HepG2 (cell line): ENCODE measurements around the gene PIR. TPM values are rescaled to one million over a fixed set of nuclear protein-coding genes. Genes with fewer than 3 reads are reported as not detected.

Experiments used
- ATAC-seq: fragments of 200-7000 bp; cut with Tn5 transposase; 3 replicates; pipeline ENCODE4 v1.9.1; 2020; ENCODE audit warnings: mild to moderate bottlenecking, moderate library complexity
- BruUV-seq: library from RNA; stranded (reverse); fragments of 400-500 nt; replicated peaks from 2 replicates; lab custom pipeline; 2021; lab: Mats Ljungman, UMichigan
- CTCF ChIA-PET: fragments of 300-600 bp; formaldehyde crosslinking; extraction: SDS; loops from one replicate; lab custom pipeline; 2021; ENCODE audit warnings: low total read pairs, inconsistent platforms, low intra/inter-chr PET ratio; lab: Yijun Ruan, JAX
- POLR2A ChIA-PET: fragments of 350-600 bp; sonication (Branson Sonifier 250); formaldehyde crosslinking; loops from one replicate; lab custom pipeline; 2020; ENCODE audit warnings: antibody characterized with exemption, inconsistent platforms; lab: Yijun Ruan, JAX
- DNase-seq: peaks from one replicate; pipeline ENCODE4 v3.0.0-alpha.2; 2015; ENCODE audit warnings: low spot score
- FAIRE-seq: peaks from 3 replicates; lab custom pipeline; 2011; peaks lifted over from hg19 to GRCh38; lab: Jason Lieb, UNC
- H2AFZ ChIP-seq: one replicate; pipeline ENCODE4 v1.6.1; 2011; ENCODE audit warnings: low read length, inconsistent platforms
- H3K27ac ChIP-seq: fragments of 300-600 bp; 3 replicates; pipeline ENCODE4 v1.8.0; 2011; ENCODE audit warnings: mixed run types, mild to moderate bottlenecking, mixed read lengths, low read length, inconsistent platforms; ENCODE audit not compliant: insufficient read depth; ENCODE audit errors: extremely low read length
- H3K27me3 ChIP-seq, 2 experiments: fragments of 200-600 bp in 1 of 2; 2 replicates in 1 of 2; 3 replicates in 1 of 2; pipeline versions ENCODE4 v1.6.0 to v1.8.0; 2011; ENCODE audit warnings: low read length in 2 of 2, mild to moderate bottlenecking in 2 of 2, moderate library complexity in 2 of 2, inconsistent platforms in 1 of 2; ENCODE audit not compliant: insufficient read depth in 2 of 2, control insufficient read depth in 1 of 2
- H3K36me3 ChIP-seq, 2 experiments: fragments of 200-600 bp in 1 of 2; replicated peaks in 1 of 2; 2 replicates in 1 of 2; 3 replicates in 1 of 2; pipeline versions ENCODE4 v1.5.1 to v1.8.0; 2011; ENCODE audit warnings: low read length in 2 of 2, inconsistent platforms in 1 of 2; ENCODE audit not compliant: insufficient read depth in 2 of 2, control insufficient read depth in 1 of 2
- H3K4me1 ChIP-seq: 2 replicates; pipeline ENCODE4 v1.5.1; 2012; ENCODE audit warnings: low read length, inconsistent platforms; ENCODE audit not compliant: insufficient read depth
- H3K4me2 ChIP-seq: 2 replicates; pipeline ENCODE4 v1.6.0; 2011; ENCODE audit warnings: low read depth, low read length, inconsistent platforms
- H3K4me3 ChIP-seq, 3 experiments: fragments of 200-600 bp in 1 of 3; sonication (generic), shearing (Covaris generic) in 1 of 3; replicated peaks in 1 of 3; 2 replicates each; pipeline ENCODE4 v1.5.1; 2011 to 2016; ENCODE audit warnings: low read length in 3 of 3, inconsistent platforms in 2 of 3, low read depth in 2 of 3, mild to moderate bottlenecking in 2 of 3, control low read depth in 1 of 3, mixed read lengths in 1 of 3; ENCODE audit not compliant: insufficient read depth in 1 of 3
- H3K79me2 ChIP-seq: one replicate; pipeline ENCODE4 v1.6.1; 2011; ENCODE audit warnings: low read length, inconsistent platforms; ENCODE audit not compliant: insufficient read depth
- H3K9ac ChIP-seq: 2 replicates; pipeline ENCODE4 v1.6.0; 2011; ENCODE audit warnings: mild to moderate bottlenecking, low read depth, low read length, inconsistent platforms; ENCODE audit not compliant: insufficient read depth
- H3K9me3 ChIP-seq: 2 replicates; pipeline ENCODE4 v1.5.1; 2012; ENCODE audit warnings: mild to moderate bottlenecking, low read length
- H4K20me1 ChIP-seq: 2 replicates; pipeline ENCODE4 v1.6.0; 2011; ENCODE audit warnings: inconsistent platforms, mild to moderate bottlenecking, low read length, moderate library complexity; ENCODE audit not compliant: insufficient read depth
- AKAP8 ChIP-seq: sonication (generic); formaldehyde crosslinking; IDR thresholded peaks from 2 replicates; pipeline ENCODE4 v1.5.1; 2020; ENCODE audit warnings: mild to moderate bottlenecking, missing genetic modification reagents
- ATF7-NPFF ChIP-seq: sonication (generic); formaldehyde crosslinking; IDR thresholded peaks from 2 replicates; pipeline ENCODE4 v1.8.1; 2023; ENCODE audit warnings: mild to moderate bottlenecking, low read depth, missing genetic modification reagents, moderate library complexity
- CBFB ChIP-seq: sonication (generic); formaldehyde crosslinking; IDR thresholded peaks from 2 replicates; pipeline ENCODE4 v1.4.0; 2020; ENCODE audit warnings: missing genetic modification reagents
- ELF1 ChIP-seq: sonication (generic); formaldehyde crosslinking; IDR thresholded peaks from 2 replicates; pipeline ENCODE4 v1.4.0; 2020; ENCODE audit warnings: missing genetic modification reagents
- FLYWCH1 ChIP-seq: sonication (generic); formaldehyde crosslinking; IDR thresholded peaks from 2 replicates; pipeline ENCODE4 v1.8.1; 2023; ENCODE audit warnings: mild to moderate bottlenecking, missing genetic modification reagents
- GLMP ChIP-seq: sonication (generic); formaldehyde crosslinking; IDR thresholded peaks from 2 replicates; pipeline ENCODE4 v1.9.0; 2021; ENCODE audit warnings: missing genetic modification reagents, mild to moderate bottlenecking, borderline replicate concordance
- KLF9 ChIP-seq: IDR thresholded peaks from 2 replicates; pipeline ENCODE4 v1.6.1; 2016; ENCODE audit warnings: low read depth
- MEIS2 ChIP-seq: sonication (generic); formaldehyde crosslinking; IDR thresholded peaks from 2 replicates; pipeline ENCODE4 v1.9.0; 2021; ENCODE audit warnings: mild to moderate bottlenecking, missing genetic modification reagents
- POLR2AphosphoS5 ChIP-seq: IDR thresholded peaks from 2 replicates; pipeline ENCODE4 v1.6.1; 2012; ENCODE audit warnings: low read depth, low read length
- SAP130 ChIP-seq: IDR thresholded peaks from 2 replicates; pipeline ENCODE4 v1.6.1; 2016; ENCODE audit warnings: low read depth
- SRSF1 ChIP-seq: fragments of 200-400 bp; formaldehyde crosslinking; optimal IDR thresholded peaks from 2 replicates; pipeline ENCODE3; 2017; ENCODE audit warnings: mild to moderate bottlenecking, low read depth, low read length, moderate library complexity
- TCF7L2 ChIP-seq: IDR thresholded peaks from 2 replicates; pipeline ENCODE4 v1.6.1; 2011; ENCODE audit warnings: mild to moderate bottlenecking, low read depth, low read length, moderate library complexity
- TFDP1 ChIP-seq: IDR thresholded peaks from 2 replicates; pipeline ENCODE4 v1.6.1; 2016; ENCODE audit warnings: missing compliant biosample characterization, missing genetic modification reagents, borderline replicate concordance
- ZNF17 ChIP-seq: sonication (generic); formaldehyde crosslinking; IDR thresholded peaks from 2 replicates; pipeline ENCODE4 v1.5.0; 2020; ENCODE audit warnings: mild to moderate bottlenecking, missing genetic modification reagents
- ZNF205 ChIP-seq: IDR thresholded peaks from 2 replicates; pipeline ENCODE4 v1.6.1; 2018; ENCODE audit warnings: missing biosample characterization, missing genetic modification reagents
- ZNF280B ChIP-seq: sonication (generic); formaldehyde crosslinking; IDR thresholded peaks from 2 replicates; pipeline ENCODE4 v1.5.0; 2020; ENCODE audit warnings: missing genetic modification reagents, mild to moderate bottlenecking, borderline replicate concordance
- ZNF3 ChIP-seq: IDR thresholded peaks from 2 replicates; pipeline ENCODE4 v1.7.0; 2017; ENCODE audit warnings: inconsistent platforms
- ZNF512 ChIP-seq: sonication (generic); formaldehyde crosslinking; IDR thresholded peaks from 2 replicates; pipeline ENCODE4 v1.4.0; 2020; ENCODE audit warnings: mild to moderate bottlenecking, missing genetic modification reagents
- ZZZ3 ChIP-seq: sonication (generic); formaldehyde crosslinking; IDR thresholded peaks from 2 replicates; pipeline ENCODE4 v1.4.0; 2020; ENCODE audit warnings: missing genetic modification reagents, mild to moderate bottlenecking, borderline replicate concordance
- WGBS: methylation state at CpG from one replicate; pipeline ENCODE4 v1.1.6; 2017; ENCODE audit warnings: low lambda C conversion rate; 5-methylcytosine and 5-hydroxymethylcytosine counted together
- in situ Hi-C: cut with HindIII; loops from 2 replicates; pipeline ENCODE4 v1.10.0; 2017; ENCODE audit warnings: low pct_unique_long_range_greater_than_20kb; ENCODE audit not compliant: extremely low pct_ligation_motif_present
- intact Hi-C: fragments of 100-400 bp; cut with micrococcal nuclease; formaldehyde crosslinking; loops from one replicate; pipeline ENCODE4 v1.10.0; 2022; ENCODE audit not compliant: unreplicated experiment
- polyA plus RNA-seq, 8 experiments: library from polyadenylated mRNA; depleted of rRNA in 3 of 8; stranded (reverse) in 7 of 8; unstranded in 1 of 8; fragments of >200 nt; fragmentation: Illumina TruSeq in 4 of 8; extraction: Trizol in 4 of 8; gene quantifications; 2 replicates each; pipeline versions ENCODE4 v1.2.1 to v1.2.3, GENCODE V29; 2011 to 2016; ENCODE audit warnings: low read depth in 4 of 8, missing spikeins in 1 of 8, mixed read lengths in 1 of 8; ENCODE audit not compliant: insufficient read depth in 1 of 8
- total RNA-seq, 5 experiments: library from RNA; depleted of rRNA; stranded (reverse); fragments of >200 nt; fragmentation: Illumina TruSeq; extraction: Trizol; gene quantifications; 2 replicates each; pipeline ENCODE4 v1.2.3, GENCODE V29; 2016; ENCODE audit warnings: low read depth in 1 of 5
- TF ChIP-seq, protein P1 (sequence below): sonication (generic); formaldehyde crosslinking; IDR thresholded peaks from 2 replicates; pipeline ENCODE4 v1.5.0; 2020; ENCODE audit warnings: missing genetic modification reagents

The PIR gene
- total and polyA plus RNA-seq, 2 of the 13 experiments (the other 11 are each of a cell fraction or from before 2014, with no cell fraction given) = 12.2 to 38.0 TPM

DNA sequence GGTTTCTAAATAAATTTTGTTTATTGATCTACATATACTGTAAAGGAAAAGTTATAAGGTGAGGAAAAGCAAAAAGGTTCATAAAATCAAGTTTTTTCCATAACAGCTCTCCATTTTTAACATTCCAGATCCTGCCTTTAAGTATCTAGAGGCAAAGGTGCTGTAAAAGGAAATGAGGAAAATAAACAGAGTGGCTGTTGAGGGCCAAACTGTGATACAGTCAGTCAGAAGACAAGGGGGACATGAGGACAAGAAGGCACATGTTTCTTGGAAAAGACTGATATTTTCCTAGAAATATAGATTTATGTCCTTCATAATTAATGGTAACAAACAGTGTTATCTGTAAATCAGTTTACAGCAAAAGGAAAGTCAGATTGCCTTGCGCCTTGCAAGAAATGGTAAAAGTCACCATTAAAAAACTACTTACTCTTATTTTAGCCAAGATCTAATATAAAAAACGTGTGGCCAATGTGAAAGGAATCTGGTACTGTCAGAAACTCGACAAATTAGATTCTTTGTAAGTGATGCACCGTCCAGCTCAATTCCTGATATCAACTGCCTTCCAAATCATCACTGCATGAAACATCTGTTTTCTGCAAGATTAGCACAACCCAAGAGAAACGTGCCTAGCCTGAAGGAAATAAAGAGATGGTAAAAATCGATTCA, 75.0 kb downstream of the PIR start:
- in situ Hi-C loops = no loop called here

More for the DNA sequence above, 75.0 kb downstream of the PIR start:
- Histone ChIP-seq H3K9ac (no peak overlapping the region), H3K79me2 (no peaks in the 10 kb centered on the region), H3K4me3 (no peak overlapping the region), H2AFZ (no peak overlapping the region), H4K20me1 (no peaks in the 10 kb centered on the region), H3K36me3 (no peaks in the 10 kb centered on the region), H3K9me3 (no peaks in the 10 kb centered on the region; the same call in 1 of the 2 replicates), H3K4me1 (no peaks in the 10 kb centered on the region), H3K4me2 (no peak overlapping the region), H3K27ac (no peak overlapping the region), H3K27me3 (no peaks in the 10 kb centered on the region)
- ATAC-seq (no peak), FAIRE-seq (no peak), DNase-seq (no peak)
- CTCF ChIA-PET = no interaction called here
- no peak for TF ChIP-seq SAP130 (CRISPR knock-in tag)
- TF ChIP-seq ZNF280B (CRISPR knock-in tag) = no peak
- no peak for TF ChIP-seq ZNF17 (CRISPR knock-in tag)
- TF ChIP-seq TFDP1 (CRISPR knock-in tag) = no peak
- no peak for TF ChIP-seq GLMP (CRISPR knock-in tag)
- no peak for TF ChIP-seq MEIS2 (CRISPR knock-in tag)
- TF ChIP-seq FLYWCH1 = no peak
- TF ChIP-seq SRSF1 = no peak
- TF ChIP-seq ZNF3 (CRISPR knock-in tag) = no peak
- no peak for TF ChIP-seq KLF9
- TF ChIP-seq TCF7L2 = no peak
- no peak for TF ChIP-seq ZZZ3 (CRISPR knock-in tag)
- TF ChIP-seq ELF1 (CRISPR knock-in tag) = no peak
- TF ChIP-seq ZNF205 (CRISPR knock-in tag) = no peak
- TF ChIP-seq CBFB (CRISPR knock-in tag) = no peak
- TF ChIP-seq AKAP8 (CRISPR knock-in tag) = no peak
- no peak for TF ChIP-seq ZNF512 (CRISPR knock-in tag)
- TF ChIP-seq ATF7-NPFF (CRISPR knock-in tag) = no peak
- no peak for TF ChIP-seq POLR2AphosphoS5
- TF ChIP-seq, protein P1, sequence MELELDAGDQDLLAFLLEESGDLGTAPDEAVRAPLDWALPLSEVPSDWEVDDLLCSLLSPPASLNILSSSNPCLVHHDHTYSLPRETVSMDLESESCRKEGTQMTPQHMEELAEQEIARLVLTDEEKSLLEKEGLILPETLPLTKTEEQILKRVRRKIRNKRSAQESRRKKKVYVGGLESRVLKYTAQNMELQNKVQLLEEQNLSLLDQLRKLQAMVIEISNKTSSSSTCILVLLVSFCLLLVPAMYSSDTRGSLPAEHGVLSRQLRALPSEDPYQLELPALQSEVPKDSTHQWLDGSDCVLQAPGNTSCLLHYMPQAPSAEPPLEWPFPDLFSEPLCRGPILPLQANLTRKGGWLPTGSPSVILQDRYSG = no peak
- POLR2A ChIA-PET = no interaction called here
- no TSS peak for BruUV-seq
- WGBS = 88% methylated on average over 6 of the region's 6 CpGs
- intact Hi-C loops = no loop called here
